A673 (cell line): Measurements from ENCODE around the gene RBBP6.

Experiments
- EZH2 ChIP-seq: fragments of 200-600 bp; sonication (generic); IDR thresholded peaks from 2 replicates; pipeline ENCODE4 v1.6.1; 2017; ENCODE audit warnings: borderline replicate concordance, low read depth, mild to moderate bottlenecking, mixed read lengths, antibody characterized with exemption, low read length; ENCODE audit not compliant: poor library complexity, severe bottlenecking
- TF ChIP-seq, protein P1 (sequence below): fragments of 300-800, 200-600 bp; sonication (generic); conservative IDR thresholded peaks from 2 replicates; pipeline ENCODE4 v1.5.1; 2017; ENCODE audit warnings: low read depth, mild to moderate bottlenecking, antibody characterized with exemption, low read length, moderate library complexity, mixed read lengths

- TF ChIP-seq, protein P1, sequence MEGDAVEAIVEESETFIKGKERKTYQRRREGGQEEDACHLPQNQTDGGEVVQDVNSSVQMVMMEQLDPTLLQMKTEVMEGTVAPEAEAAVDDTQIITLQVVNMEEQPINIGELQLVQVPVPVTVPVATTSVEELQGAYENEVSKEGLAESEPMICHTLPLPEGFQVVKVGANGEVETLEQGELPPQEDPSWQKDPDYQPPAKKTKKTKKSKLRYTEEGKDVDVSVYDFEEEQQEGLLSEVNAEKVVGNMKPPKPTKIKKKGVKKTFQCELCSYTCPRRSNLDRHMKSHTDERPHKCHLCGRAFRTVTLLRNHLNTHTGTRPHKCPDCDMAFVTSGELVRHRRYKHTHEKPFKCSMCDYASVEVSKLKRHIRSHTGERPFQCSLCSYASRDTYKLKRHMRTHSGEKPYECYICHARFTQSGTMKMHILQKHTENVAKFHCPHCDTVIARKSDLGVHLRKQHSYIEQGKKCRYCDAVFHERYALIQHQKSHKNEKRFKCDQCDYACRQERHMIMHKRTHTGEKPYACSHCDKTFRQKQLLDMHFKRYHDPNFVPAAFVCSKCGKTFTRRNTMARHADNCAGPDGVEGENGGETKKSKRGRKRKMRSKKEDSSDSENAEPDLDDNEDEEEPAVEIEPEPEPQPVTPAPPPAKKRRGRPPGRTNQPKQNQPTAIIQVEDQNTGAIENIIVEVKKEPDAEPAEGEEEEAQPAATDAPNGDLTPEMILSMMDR = no peak
- no peak for TF ChIP-seq EZH2
These were observed 27.6 kb upstream of the RBBP6 start for GRCh38 chr16:24511792-24512191.
